GM18517 (cell line): ENCODE data around the gene CALN1.

Source experiments
- ATAC-seq: cut with Tn5 transposase; IDR thresholded peaks from one replicate; pipeline ENCODE4 v1.9.1; 2021; ENCODE audit warnings: mild to moderate bottlenecking, moderate library complexity; ENCODE audit not compliant: unreplicated experiment

The CALN1 gene

DNA sequence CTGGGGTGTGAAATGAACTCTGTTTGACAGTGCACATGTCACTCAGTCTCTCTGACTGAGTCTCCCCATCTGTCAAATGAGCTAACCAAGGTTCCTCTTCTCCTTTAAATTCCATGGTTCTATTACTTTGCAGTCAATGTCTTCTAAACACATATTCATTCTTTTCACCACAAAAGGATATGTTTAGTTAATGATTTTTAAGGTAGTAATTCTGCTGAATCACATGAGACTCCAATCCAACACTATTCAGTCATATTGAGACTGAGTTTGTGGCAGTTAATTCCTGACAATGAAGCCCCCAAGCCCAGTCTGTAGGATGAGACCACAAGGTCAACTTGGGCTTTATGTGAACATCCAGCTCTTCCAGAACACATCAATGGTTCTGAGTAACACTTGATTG lies 85.3 kb downstream of the CALN1 start:
- ATAC-seq, result no peak

DNA sequence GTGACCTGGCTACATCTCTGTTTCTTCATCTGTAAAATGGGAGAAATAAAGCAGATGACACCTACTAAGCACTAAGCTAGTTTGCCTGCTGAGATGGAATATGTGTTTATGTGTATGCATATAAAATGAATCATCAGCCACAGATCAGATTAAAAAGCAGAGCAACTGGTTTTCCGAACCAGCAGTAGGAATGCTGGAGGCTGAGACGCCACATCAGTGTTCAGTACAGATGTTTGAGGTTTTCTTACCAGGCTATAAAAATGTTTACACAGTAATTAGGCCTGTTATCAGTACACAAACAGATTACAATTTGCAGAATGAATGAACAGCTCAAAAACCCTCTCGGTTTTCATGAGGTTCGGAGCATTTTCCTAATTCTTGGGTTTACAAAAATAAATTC lies 85.8 kb downstream of the CALN1 start:
- ATAC-seq, result no peak

DNA sequence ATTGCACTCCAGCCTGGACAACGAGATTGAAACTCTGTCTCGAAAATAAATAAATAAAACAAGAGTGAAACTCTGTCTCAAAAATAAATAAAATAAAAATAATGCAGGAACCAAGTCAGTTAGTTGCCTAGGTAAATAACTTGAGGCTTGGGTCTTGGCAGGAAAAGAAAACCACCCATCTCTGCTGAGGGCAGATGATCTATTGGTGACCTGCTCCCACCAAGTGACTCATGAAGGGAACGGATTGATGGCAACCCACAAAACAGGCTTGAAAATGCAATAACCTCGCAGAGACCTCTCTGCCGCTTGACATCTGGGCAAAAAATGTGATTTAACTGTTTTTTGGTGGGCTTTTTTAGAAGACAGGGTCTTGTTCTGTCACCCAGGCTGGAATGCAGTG lies 86.6 kb downstream of the CALN1 start:
- no peak for ATAC-seq

DNA sequence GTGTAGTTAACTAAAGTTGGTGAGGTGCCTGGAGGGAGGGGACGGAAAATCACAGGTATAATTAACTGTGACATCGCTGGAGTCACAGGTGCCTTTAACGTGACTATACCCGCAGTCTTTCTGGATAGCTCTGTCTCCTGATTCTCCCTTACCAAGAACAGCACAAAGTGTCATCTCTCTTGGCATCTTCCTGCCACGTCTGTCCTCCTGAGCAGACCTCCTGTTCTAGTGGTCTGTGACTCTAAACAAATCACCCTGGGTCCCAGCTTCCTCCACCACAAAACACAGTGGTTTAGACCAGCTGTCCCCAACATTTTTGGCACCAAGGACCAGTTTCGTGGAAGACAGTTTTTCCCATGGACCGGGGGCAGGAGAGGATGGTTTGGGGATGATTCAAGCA lies 90.5 kb downstream of the CALN1 start:
- ATAC-seq, result no peak

DNA sequence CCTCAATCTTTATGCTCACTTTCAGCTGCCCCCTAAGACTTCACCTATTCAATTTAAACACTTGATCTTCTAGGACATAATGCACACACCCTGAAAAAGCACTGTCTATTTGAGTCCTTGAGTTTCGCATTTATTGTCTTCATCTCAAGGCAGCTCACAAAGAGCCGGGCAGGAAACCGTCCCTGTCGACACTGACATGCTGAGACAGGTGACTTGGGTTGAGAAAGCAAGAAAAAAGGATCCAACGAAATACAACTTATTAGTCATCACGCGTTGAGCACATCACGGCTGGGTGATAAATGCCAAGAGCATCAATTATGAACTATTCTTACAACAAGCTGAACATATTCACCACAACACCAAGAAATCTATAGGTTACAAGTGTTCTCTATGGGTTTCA lies 91.1 kb downstream of the CALN1 start:
- ATAC-seq, result no peak

DNA sequence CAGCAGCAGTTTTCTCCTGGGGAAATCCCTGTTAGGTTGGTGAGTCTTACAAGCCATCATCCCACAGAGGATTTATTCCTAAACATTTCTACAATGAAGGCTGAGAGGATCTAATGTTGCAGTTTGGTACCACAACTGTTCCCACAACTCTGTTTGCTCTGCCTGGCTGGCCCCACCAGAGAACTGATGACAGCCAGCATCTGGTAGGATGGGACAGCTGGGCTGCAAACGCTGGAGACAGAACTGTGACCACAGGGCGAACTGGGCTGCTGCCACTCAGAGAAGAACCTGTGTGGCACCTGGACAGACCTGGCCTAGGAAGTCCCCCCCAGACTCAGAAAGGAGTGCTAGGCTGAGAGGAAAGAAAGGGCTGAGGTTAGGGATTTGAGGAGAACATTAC lies 94.8 kb downstream of the CALN1 start:
- ATAC-seq, result no peak

DNA sequence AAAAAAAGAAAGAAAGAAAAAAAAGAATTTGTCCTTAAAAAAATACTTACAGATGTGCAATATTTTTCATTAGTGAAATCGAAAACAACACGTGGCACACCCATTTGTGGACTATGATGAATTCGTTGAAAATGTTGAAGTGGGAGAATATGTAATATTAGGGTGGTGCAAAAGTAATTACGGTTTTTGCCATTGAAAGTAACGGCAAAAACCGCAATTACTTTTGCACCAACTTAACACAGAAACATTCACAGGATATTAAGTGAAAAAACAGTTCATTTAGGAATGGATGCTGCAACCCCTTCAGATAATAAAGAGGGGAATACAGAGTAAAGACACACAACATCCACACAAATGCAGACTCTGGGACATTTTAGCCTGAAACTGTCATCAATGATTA lies 96.0 kb downstream of the CALN1 start:
- ATAC-seq, result no peak

DNA sequence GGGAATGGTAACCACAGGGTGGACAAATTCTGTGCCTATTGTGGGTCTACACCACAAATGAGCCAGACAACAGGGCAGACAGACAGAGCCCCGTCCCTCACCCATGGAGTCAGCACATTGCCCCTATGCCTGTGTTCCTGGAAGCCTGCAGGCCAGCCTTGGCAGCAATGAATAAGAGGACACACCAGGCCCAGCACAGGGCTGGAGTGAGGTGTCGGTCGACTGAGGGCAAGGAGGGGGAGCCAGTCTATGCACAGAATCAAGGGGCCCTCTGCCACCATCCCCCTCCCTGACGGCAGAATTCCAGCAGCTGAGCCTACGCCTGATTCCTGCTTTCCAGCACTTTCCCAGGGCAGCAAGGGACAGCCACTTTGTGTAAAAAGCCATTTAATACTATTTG lies 98.2 kb downstream of the CALN1 start:
- ATAC-seq, result no peak

DNA sequence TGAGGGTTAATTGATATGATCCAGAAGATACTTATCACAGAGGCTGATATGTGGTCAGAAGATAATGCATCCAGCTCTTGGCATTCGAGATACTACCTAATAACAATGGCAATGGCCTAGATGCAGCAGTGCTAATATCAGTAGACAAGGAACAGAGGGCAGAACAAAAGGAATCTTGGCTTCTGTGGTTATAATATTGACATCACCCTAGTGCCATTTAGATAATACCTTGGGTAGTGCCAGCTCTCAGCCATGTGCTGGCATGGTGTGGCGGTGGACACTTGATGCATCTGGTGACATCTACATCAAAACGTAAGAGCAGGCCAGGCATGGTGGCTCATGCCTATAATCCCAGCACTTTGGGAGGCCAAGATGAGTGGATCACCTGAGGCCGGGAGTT lies 101.8 kb downstream of the CALN1 start:
- ATAC-seq, result no peak

DNA sequence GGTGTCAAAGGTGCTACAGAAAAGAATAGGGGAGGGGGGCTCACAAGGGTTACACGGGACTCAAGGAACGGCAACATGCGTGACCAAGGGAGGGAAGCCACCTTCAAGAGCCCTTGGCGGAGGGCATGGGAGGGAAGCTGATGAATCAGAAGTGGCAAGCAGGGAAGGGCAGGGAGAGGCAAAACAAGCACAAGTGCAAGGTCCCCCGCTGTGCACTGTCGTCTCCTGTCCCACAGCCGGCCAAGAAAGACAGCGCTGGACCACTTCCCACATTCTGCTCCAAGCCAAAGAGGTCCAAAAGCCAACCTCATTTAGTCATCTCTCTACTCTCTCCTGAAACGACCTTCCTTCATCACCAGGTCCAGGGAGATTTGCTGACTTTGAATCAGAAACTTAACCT lies 102.7 kb downstream of the CALN1 start:
- ATAC-seq, result no peak

DNA sequence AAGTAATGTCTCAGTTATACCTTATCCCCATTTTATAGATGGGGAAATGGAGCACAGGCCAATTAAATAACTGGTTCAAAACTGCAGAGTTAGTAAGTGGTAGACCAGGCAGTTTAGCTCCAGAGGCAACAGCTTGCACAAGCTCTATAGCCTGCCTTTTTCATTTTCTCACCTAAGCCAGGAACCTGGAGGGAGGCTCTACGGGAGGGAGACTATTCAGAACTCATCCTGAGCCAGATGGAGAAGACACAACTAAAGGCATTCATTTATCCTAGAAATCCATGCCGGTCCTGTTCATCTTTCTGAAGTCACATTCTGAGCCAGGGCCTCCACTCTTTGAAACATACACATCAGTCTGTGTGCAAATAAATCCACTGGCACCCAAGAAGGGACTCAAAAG lies 103.2 kb downstream of the CALN1 start:
- no peak for ATAC-seq

DNA sequence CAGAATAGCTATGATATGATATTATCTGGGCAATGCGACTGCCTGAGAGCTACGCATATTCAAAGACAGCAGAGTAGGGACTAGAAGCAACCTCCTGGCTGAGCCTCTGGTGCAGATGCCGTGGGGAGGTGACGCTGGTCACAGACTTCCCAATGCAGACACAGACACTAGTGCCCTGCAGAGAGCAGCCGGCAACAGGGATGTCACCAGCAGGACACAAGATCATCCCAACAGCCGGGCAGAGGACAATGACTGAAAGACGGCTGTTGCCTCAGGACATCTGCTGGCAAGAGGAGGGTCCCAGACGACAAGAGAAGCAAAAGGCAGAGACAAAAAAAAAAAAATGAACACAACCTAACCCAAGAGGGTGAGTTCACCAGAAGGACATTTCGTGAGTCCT lies 104.6 kb downstream of the CALN1 start:
- no peak for ATAC-seq

DNA sequence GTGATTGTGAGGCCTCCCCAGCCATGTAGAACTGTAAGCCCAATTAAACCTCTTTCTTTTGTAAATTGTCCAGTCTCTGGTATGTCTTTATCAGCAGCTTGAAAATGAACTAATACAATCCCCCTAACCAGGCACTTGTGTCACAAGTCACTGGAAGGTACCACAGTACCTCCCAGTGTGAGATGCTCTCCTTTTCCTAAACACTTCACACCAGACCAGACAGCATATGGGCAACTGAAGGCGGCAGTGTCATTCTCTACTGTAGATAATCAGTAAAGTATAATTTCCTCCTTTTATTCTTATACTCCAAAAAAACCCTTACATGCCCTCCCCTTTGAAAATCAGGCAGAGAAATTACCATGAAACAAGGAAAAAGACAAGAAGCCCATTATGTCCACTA lies 113.2 kb downstream of the CALN1 start:
- ATAC-seq, result no peak

DNA sequence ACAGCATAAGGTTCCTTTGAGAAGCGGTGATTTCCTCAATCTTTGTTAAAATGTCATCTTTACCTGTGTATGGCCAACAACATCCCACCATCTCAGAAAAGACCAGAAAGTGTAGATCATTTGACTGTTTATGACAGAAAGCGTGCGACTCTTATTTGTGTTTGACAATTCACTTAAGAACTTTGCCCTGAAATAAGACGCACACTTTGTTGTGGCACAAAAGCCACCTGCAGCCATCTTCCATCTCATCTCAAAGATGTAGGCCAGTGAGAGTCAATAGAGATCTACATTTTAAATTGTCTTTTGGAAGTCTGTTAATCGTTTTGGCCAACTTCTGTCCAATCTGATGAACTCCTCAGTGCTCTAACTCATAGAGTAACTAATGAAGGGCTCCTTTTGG lies 114.0 kb downstream of the CALN1 start:
- no peak for ATAC-seq

DNA sequence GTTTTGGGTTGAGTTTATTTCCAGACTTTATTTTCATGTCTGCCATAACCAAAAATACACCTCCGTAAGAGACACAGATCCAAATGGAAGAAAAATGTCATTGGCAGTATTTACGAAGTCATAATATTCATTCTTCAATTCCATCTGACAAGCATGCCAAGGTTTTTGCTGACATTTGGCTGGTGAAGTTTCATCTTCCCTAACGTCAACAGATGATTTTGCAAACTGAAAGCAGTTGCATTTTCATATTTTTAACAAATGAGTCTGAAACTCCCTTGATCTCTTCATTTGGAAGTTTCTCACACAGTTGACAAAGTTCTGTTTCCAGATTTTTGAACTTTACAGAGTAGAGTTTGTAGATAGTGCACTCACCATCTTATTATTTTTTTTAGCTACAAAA lies 114.5 kb downstream of the CALN1 start:
- ATAC-seq, result no peak

DNA sequence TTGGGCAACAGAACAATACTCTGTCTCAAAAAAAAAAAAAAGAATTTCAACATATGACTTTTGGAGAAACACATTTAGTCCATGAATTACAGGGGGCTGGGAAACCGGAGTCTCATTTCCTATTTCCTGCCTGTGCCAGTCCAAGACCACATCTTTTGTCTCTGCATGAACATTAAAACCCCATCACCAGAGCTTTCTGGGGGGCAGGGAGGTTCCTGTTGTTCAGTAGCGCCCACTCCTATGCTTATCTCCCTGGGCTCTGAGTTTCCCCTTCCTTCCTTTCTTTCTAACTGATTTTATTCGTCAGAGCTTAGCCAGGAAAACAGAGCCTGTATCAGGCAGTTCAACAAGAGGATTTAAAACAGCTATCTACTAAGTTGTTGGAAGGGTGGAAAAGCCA lies 119.3 kb downstream of the CALN1 start:
- no peak for ATAC-seq

DNA sequence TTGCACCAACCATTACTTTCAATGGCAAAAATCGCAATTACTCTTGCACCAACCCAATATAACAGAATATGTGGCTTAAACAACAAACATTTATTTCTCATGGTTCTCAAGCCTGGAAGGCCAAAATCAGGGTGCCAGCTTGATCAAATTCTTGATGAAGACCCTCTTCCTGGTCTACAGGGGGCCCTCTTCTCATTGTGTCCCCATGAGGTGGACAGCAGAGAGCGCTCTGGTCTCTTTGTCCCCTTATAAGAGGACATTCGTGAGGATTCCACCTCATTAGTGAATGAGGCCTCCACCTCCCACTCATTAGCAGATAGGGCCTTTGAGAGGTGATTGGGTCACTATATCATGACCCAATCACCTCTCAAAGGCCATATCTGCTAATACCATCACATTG lies 120.0 kb downstream of the CALN1 start:
- no peak for ATAC-seq

DNA sequence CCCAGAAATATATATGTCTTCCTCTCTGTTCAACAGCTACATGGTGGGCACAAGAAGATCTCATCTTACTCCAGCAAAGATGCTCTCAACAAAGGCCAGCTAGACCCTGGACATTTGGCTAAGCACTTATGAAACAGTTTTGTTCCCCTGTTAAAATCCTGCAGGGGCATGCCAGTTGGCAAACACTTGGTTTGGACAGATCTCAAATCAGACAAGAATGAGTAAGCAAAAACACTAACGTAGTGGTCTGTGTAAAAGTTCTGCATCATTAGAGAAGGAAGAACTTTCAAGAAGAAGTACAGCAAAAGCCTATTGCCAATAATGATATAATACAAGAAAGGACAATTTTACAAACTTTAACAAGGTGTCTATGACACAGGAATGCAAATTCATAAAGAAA lies 125.6 kb downstream of the CALN1 start:
- ATAC-seq, result no peak

DNA sequence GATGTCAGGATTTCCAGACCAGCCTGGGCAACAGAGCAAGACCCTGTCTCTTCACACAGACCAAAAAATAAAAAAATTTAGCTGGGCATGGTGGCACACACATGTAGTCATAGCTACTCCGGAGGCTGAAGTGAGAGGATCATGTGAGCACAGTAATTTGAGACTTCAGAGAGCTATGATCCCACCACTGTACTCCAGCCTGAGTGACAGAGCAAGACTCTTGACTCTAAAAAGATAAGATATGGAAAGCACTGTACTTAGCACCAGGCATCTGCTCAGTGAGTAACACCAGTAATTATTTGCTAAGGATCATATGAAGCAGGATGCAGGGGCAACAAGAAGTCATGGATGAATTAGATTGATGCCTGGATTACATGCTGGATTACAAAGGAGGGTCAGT lies 128.8 kb downstream of the CALN1 start:
- ATAC-seq, result no peak

DNA sequence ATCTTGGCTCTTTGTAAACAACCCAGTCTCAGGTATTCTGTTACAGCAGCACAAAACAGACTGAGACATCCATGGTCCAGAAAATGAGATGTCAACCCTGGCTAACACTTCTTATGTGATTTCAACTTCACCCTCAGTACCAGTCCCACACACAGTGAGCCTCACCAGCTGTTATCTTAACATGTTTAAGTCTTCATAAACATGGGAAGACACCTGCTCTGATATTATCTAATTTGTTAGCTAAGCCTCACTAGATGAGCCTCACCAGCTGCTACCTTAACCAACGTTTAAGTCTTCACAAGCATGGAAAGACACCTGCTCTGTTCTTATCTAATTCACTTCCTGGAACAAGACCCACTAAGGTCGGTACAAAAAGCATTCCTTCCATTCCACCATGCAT lies 130.8 kb downstream of the CALN1 start:
- ATAC-seq, result no peak

DNA sequence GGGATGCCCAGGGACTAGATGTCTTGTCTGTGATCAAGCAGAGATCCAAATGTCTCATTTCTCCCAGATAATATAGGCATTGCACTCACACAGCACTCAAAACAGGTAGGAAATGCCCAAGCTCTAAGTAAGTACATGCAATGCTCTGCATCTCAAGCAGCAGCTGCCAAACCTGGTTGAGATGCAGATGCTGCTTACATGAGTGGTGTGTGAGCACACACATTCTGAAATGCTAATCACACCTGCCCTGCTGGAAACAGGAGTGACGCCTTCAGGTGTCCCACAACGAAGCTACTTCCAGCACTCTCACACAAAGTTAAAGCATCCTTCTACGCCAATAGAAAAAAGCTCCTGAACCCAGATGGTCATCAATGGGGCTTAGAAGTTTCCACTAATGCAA lies 132.9 kb downstream of the CALN1 start:
- ATAC-seq, result no peak

DNA sequence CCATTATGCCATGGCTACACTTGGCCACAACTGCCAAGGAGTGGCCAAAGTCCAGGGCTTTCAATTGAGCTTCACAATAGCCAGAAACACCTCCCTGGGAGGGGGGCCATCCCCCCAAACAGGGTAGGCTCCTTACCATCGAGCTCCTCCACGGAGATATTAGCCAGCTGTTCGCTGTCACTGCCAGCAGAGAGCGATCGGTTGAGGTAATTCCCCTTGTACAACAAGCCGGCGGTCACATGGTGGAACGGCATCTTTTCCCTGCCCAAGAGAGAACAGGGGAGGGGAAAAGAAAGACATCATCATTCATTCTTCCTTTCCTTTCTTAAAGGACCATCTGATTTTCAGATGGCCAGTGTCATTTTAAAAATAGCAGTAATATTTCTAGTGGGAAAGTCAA lies 133.6 kb downstream of the CALN1 start:
- no peak for ATAC-seq

DNA sequence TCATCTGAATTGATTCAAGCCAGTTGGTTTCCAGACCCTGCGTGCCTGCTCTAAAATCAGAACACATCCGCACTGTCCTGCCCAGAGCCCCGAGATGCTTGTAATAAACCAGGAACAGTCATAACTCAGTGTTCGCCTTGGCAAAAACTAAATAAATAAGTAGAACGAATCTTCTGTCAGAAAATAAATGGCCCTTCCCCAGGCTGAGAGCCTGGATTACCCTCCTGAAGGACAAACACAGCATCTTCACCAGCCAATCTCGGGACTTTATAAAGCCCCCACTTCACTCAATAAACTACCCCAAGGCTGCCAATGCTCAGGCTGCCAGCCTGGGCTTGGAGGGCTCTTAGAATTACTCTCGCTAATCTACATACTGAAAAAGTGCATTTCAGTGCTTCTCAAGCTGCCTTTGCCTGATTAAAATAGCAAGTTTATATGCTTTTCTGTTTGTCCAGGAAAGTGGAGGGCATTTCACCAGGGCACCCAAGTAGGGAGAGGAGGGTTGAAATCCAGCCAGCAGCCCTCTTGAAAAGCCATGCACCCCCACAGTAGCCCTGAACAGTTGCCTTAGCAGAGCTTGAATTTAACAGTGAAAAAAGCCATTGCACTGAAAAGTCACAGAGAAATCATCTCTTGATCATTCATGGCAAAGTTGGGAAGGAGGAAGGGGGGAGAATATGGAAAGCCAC lies 136.6 kb downstream of the CALN1 start:
- no peak for ATAC-seq

DNA sequence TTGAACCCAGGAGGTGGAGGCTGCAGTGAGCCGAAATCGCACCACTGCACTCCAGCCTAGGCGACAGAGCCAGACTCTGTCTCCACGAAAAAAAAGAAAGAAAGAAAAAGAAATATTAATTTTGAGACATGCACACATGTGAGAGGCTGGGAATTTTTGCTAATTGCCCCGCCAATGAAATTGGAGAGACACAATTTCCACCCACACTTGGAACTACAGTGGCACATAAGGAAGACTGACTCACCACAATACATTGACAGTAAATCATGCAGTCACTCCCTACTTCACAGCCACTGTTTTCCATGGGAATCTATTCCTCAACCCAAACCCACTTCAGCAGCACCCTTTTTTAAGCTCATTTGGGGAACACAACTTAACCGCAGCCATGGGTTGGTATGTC lies 139.7 kb downstream of the CALN1 start:
- no peak for ATAC-seq
